PC-9 (cell line): ENCODE measurements around the gene SPATS2.

Experiments used
- CTCF ChIP-seq: fragments of 200-600 bp; sonication (generic); conservative IDR thresholded peaks from 2 replicates; pipeline ENCODE4 v1.6.1; 2017; ENCODE audit warnings: mixed run types, antibody characterized with exemption, mild to moderate bottlenecking, moderate library complexity
- EZH2 ChIP-seq: fragments of 200-600 bp; sonication (generic); IDR thresholded peaks from 2 replicates; pipeline ENCODE4 v1.8.0; 2017; ENCODE audit warnings: antibody characterized with exemption, low read depth

- TF ChIP-seq CTCF (no peak), EZH2 (no peak)
Measured at GRCh38 chr12:49465132-49465531, 97.9 kb downstream of the SPATS2 start.
